Suprapubic skin (tissue), 4 donors: Measurements from ENCODE around the gene ZER1. TPM values are rescaled to one million over a fixed set of nuclear protein-coding genes. Genes with fewer than 3 reads are reported as not detected.

Source experiments
- DNase-seq, 2 donors: peaks; one replicate each; pipeline ENCODE4 v3.0.0-alpha.2; 2019; ENCODE audit warnings: low spot score in 2 of 2
- H3K27ac ChIP-seq: fragments of 200-600 bp; sonication (generic); one replicate; pipeline ENCODE4 v1.5.1; 2019
- H3K27me3 ChIP-seq: fragments of 200-600 bp; sonication (generic); one replicate; pipeline ENCODE4 v1.5.1; 2019
- H3K36me3 ChIP-seq: fragments of 200-600 bp; sonication (generic); one replicate; pipeline ENCODE4 v1.5.1; 2019
- H3K4me1 ChIP-seq: fragments of 200-600 bp; sonication (generic); one replicate; pipeline ENCODE4 v1.5.1; 2019
- H3K4me3 ChIP-seq: fragments of 200-600 bp; sonication (generic); one replicate; pipeline ENCODE4 v1.5.1; 2019; ENCODE audit warnings: mild to moderate bottlenecking
- H3K9me3 ChIP-seq: fragments of 200-600 bp; sonication (generic); one replicate; pipeline ENCODE4 v1.5.1; 2019
- EP300 ChIP-seq: sonication (generic); formaldehyde crosslinking; IDR thresholded peaks from one replicate; pipeline ENCODE4 v1.6.1; 2017; ENCODE audit warnings: antibody characterized with exemption
- POLR2A ChIP-seq, 2 donors: fragments of 450-650 bp; IDR thresholded peaks; one replicate each; pipeline ENCODE4 v1.6.1; 2017; ENCODE audit warnings: antibody characterized with exemption in 2 of 2, mild to moderate bottlenecking in 2 of 2, moderate library complexity in 2 of 2
- POLR2AphosphoS5 ChIP-seq, 3 donors: sonication (generic); formaldehyde crosslinking; IDR thresholded peaks; one replicate each; pipeline ENCODE4 v1.6.1; 2017; ENCODE audit warnings: antibody characterized with exemption in 3 of 3
- WGBS: methylation state at CpG from one replicate; pipeline ENCODE4 v1.1.5; 2018; 5-methylcytosine and 5-hydroxymethylcytosine counted together
- total RNA-seq, 4 donors: library from RNA; depleted of rRNA; stranded (reverse); fragments of >200 nt; gene quantifications; one replicate each; pipeline ENCODE4 v1.1.0, GENCODE V29; 2016
- TF ChIP-seq, protein P1 (sequence below), 2 donors: fragments of 200-600 bp in 1 of 2; fragments of 450-650 bp in 1 of 2; sonication (generic) in 1 of 2; IDR thresholded peaks; one replicate each; pipeline ENCODE4 v1.5.1; 2016 to 2019; ENCODE audit warnings: antibody characterized with exemption in 2 of 2, mild to moderate bottlenecking in 1 of 2, moderate library complexity in 1 of 2

Gene ZER1
- total RNA-seq, 4 donors from 2014 or later, result 53.7 to 75.3 (median 67.7) TPM

- peaks cover 20% of the 10 kb centered on the region for H3K36me3 ChIP-seq
- peaks cover 51% of the 10 kb centered on the region for H3K4me1 ChIP-seq
- 7% methylated on average over 9 of the region's 93 CpGs for WGBS
- H3K9me3 ChIP-seq, result no peaks in the 10 kb centered on the region
- H3K27ac ChIP-seq, result peak within 1 kb of the TSS; percentile 95
- no peaks in the 10 kb centered on the region for H3K27me3 ChIP-seq
- peak within 1 kb of the TSS; percentile 71 for H3K4me3 ChIP-seq
- peak; percentile 94 to 95 for DNase-seq
- TF ChIP-seq POLR2A (IDR thresholded peaks at IDR 0.05), result peak; percentile 86
- TF ChIP-seq, protein P1, sequence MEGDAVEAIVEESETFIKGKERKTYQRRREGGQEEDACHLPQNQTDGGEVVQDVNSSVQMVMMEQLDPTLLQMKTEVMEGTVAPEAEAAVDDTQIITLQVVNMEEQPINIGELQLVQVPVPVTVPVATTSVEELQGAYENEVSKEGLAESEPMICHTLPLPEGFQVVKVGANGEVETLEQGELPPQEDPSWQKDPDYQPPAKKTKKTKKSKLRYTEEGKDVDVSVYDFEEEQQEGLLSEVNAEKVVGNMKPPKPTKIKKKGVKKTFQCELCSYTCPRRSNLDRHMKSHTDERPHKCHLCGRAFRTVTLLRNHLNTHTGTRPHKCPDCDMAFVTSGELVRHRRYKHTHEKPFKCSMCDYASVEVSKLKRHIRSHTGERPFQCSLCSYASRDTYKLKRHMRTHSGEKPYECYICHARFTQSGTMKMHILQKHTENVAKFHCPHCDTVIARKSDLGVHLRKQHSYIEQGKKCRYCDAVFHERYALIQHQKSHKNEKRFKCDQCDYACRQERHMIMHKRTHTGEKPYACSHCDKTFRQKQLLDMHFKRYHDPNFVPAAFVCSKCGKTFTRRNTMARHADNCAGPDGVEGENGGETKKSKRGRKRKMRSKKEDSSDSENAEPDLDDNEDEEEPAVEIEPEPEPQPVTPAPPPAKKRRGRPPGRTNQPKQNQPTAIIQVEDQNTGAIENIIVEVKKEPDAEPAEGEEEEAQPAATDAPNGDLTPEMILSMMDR (IDR thresholded peaks at IDR 0.05), result no peak
- peak in 1 of 3 donors; percentile 21 for TF ChIP-seq POLR2AphosphoS5 (IDR thresholded peaks at IDR 0.05)
- no peak for TF ChIP-seq EP300
Observed at GRCh38 chr9:128688501-128689292, 83.0 kb downstream of the ZER1 start, which contains the start of gene SET. SET (plus strand) TSS chr9:128689222; CDS start chr9:128689583, 361 bp downstream.

DNA sequence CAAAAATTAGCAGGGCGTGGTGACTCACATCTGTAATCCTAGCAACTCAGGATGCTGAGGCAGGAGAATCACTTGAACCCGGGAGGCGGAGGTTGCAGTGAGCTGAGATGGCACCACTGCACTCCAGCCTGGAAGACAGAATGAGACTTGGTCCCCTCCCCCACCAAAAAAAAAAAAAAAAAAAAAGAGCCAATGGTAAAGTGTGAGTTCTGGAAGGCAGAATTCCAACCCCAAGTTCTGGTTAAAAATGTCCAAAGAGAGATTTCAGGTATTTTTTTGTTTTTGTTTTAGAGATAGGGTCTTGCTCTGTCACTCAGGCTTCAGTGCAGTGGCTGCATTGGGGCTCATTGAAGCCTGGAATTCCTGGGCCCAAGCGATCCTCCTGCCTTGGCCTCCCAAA is 84.3 kb downstream of the ZER1 start:
- H3K4me3 ChIP-seq, result no peak overlapping the region
- H3K9me3 ChIP-seq, result no peaks in the 10 kb centered on the region
- no peak for DNase-seq
- H3K27me3 ChIP-seq, result no peaks in the 10 kb centered on the region
- TF ChIP-seq POLR2A (IDR thresholded peaks at IDR 0.05), result no peak
- TF ChIP-seq EP300, result no peak
- no peak for TF ChIP-seq POLR2AphosphoS5 (IDR thresholded peaks at IDR 0.05)
- TF ChIP-seq, protein P1 (IDR thresholded peaks at IDR 0.05), result no peak
- H3K36me3 ChIP-seq, result peaks cover 7% of the 10 kb centered on the region
- H3K27ac ChIP-seq, result no peak overlapping the region
- WGBS, result 96% methylated on average over 4 of the region's 4 CpGs
- peaks cover 58% of the 10 kb centered on the region for H3K4me1 ChIP-seq

- DNase-seq, result no peak
- TF ChIP-seq, protein P1 (IDR thresholded peaks at IDR 0.05), result no peak
- no peak for TF ChIP-seq POLR2AphosphoS5 (IDR thresholded peaks at IDR 0.05)
- TF ChIP-seq POLR2A (IDR thresholded peaks at IDR 0.05), result no peak
- no peak for TF ChIP-seq EP300
- no peak overlapping the region for H3K4me3 ChIP-seq
- no peaks in the 10 kb centered on the region for H3K27me3 ChIP-seq
- peak overlapping the region; percentile 94 for H3K27ac ChIP-seq
- no peaks in the 10 kb centered on the region for H3K36me3 ChIP-seq
- WGBS, result 75% methylated on average over 17 of the region's 17 CpGs
- peaks cover 50% of the 10 kb centered on the region for H3K4me1 ChIP-seq
- H3K9me3 ChIP-seq, result no peaks in the 10 kb centered on the region
Observed at GRCh38 chr9:128685636-128686489, 85.9 kb downstream of the ZER1 start.

GRCh38 chr9:128684325-128685199 is 87.2 kb downstream of the ZER1 start:
- Histone ChIP-seq H3K27ac (peak overlapping the region; percentile 94), H3K36me3 (no peaks in the 10 kb centered on the region), H3K4me3 (peak overlapping the region; percentile 70), H3K4me1 (peaks cover 44% of the 10 kb centered on the region), H3K9me3 (no peaks in the 10 kb centered on the region), H3K27me3 (no peaks in the 10 kb centered on the region)
- 5% methylated on average over 15 of the region's 15 CpGs for WGBS
- peak; percentile 88 to 92 for DNase-seq
- TF ChIP-seq POLR2AphosphoS5 (IDR thresholded peaks at IDR 0.05), result peak in 1 of 3 donors; percentile 18
- TF ChIP-seq, protein P1 (IDR thresholded peaks at IDR 0.05), result no peak
